ENCODE data around the gene TRPM7. TPM values are rescaled to one million over a fixed set of nuclear protein-coding genes. Genes with fewer than 3 reads are reported as not detected.

The TRPM7 gene
- total and polyA plus RNA-seq, 9 of the 15 experiments (the other 6 are each of a cell fraction or from before 2014, with no cell fraction given) = 12.3 to 59.2 (median 31.5) TPM

GRCh38 chr15:50685976-50686468 is 575 bp downstream of the TRPM7 start (continued):
- TF ChIP-seq ZNF280A (IDR thresholded peaks at IDR 0.05; ENCODE audit: low read depth, partially characterized antibody) = no peak
- TF ChIP-seq TCF7 (IDR thresholded peaks at IDR 0.05; ENCODE audit: borderline replicate concordance) = no peak
- TF ChIP-seq TBP (optimal IDR thresholded peaks at IDR 0.05; ENCODE audit: low read depth, low read length) = peak; percentile 47
- TF ChIP-seq BCLAF1 (IDR thresholded peaks at IDR 0.05; ENCODE audit: borderline replicate concordance in 1 of 2, control insufficient read depth in 1 of 2, low read depth in 2 of 2, low read length in 1 of 2) = no peak
- TF ChIP-seq RFX1 (IDR thresholded peaks at IDR 0.05) = no peak
- TF ChIP-seq CCAR2 (IDR thresholded peaks at IDR 0.05; ENCODE audit: low read depth, low read length) = no peak
- TF ChIP-seq JUND (IDR thresholded peaks at IDR 0.05; ENCODE audit: borderline replicate concordance, low read depth, low read length) = no peak
- TF ChIP-seq JUND (tag; IDR thresholded peaks at IDR 0.05; ENCODE audit: borderline replicate concordance, low read depth, low read length) = no peak; the same call in 2 of the 3 replicates
- TF ChIP-seq ZFP36 (IDR thresholded peaks at IDR 0.05; ENCODE audit: low read depth, low read length, partially characterized antibody) = no peak
- no peak for TF ChIP-seq ILF3 (IDR thresholded peaks at IDR 0.05; ENCODE audit: borderline replicate concordance)
- TF ChIP-seq MAFK (IDR thresholded peaks at IDR 0.05; ENCODE audit: low read length) = no peak
- TF ChIP-seq PKNOX1 (IDR thresholded peaks at IDR 0.05) = no peak
- no peak for TF ChIP-seq ZNF511 (CRISPR knock-in tag; IDR thresholded peaks at IDR 0.05)
- TF ChIP-seq TCFL5 (CRISPR knock-in tag; conservative IDR thresholded peaks at IDR 0.05) = no peak
- TF ChIP-seq MBD2 (IDR thresholded peaks at IDR 0.05; ENCODE audit: borderline replicate concordance, low read depth) = no peak
- TF ChIP-seq TRIM25 (IDR thresholded peaks at IDR 0.05; ENCODE audit: borderline replicate concordance) = no peak
- peak in 1 of 2 experiments; percentile 86; a peak in 2 of 4 replicates for TF ChIP-seq UBTF (IDR thresholded peaks at IDR 0.05; ENCODE audit: borderline replicate concordance in 1 of 2, low read depth in 2 of 2, low read length in 2 of 2)
